ENCODE results near the gene TOM1L2. TPM values are rescaled to one million over a fixed set of nuclear protein-coding genes. Genes with fewer than 3 reads are reported as not detected.

TOM1L2 gene
- total RNA-seq, 1 experiment from 2014 or later: 34.2 TPM

GRCh38 chr17:17926036-17926435 lies 46.2 kb downstream of the TOM1L2 start:
- Mint-ChIP-seq H3K4me3 (ENCODE audit: unreplicated experiment) (no peak overlapping the region), H3K4me1 (ENCODE audit: insufficient read depth, unreplicated experiment) (peaks cover 22% of the 10 kb centered on the region), H3K27ac (ENCODE audit: low read depth, unreplicated experiment) (no peak overlapping the region), H3K36me3 (ENCODE audit: insufficient read depth, unreplicated experiment) (peaks cover 5% of the 10 kb centered on the region), H3K27me3 (ENCODE audit: insufficient read depth, unreplicated experiment) (no peaks in the 10 kb centered on the region), H3K9me3 (ENCODE audit: unreplicated experiment) (no peaks in the 10 kb centered on the region)
- BruUV-seq (replicated peaks): no TSS peak
- intact Hi-C loops (cut with micrococcal nuclease): no loop called here
- no peak for TF ChIP-seq CTCF (IDR thresholded peaks at IDR 0.05; ENCODE audit: unreplicated experiment)
- ChIA-PET CTCF (interaction anchor here (0.6 to 1.1 kb wide), 3 partner anchors 8 to 628 kb away, joined by 3 to 7 read pairs (median 4); no protein-coding TSS in a partner anchor), POLR2A (no interaction called here)
- DNase-seq (ENCODE audit: unreplicated experiment): no peak

GRCh38 chr17:17924857-17925250 lies 47.3 kb downstream of the TOM1L2 start:
- DNase-seq (ENCODE audit: unreplicated experiment): no peak
- H3K4me3 Mint-ChIP-seq (ENCODE audit: unreplicated experiment): no peak overlapping the region
- H3K27me3 Mint-ChIP-seq (ENCODE audit: insufficient read depth, unreplicated experiment): no peaks in the 10 kb centered on the region
- no TSS peak for BruUV-seq (replicated peaks)
- H3K9me3 Mint-ChIP-seq (ENCODE audit: unreplicated experiment): no peaks in the 10 kb centered on the region
- peaks cover 5% of the 10 kb centered on the region for H3K36me3 Mint-ChIP-seq (ENCODE audit: insufficient read depth, unreplicated experiment)
- H3K4me1 Mint-ChIP-seq (ENCODE audit: insufficient read depth, unreplicated experiment): peaks cover 24% of the 10 kb centered on the region
- intact Hi-C loops (cut with micrococcal nuclease): no loop called here
- peak overlapping the region; percentile 54 for H3K27ac Mint-ChIP-seq (ENCODE audit: low read depth, unreplicated experiment)
- ChIA-PET CTCF (interaction anchor here (0.6 to 1.1 kb wide), 5 partner anchors 9 to 167 kb away, joined by 3 to 7 read pairs (median 4); no protein-coding TSS in a partner anchor), POLR2A (interaction anchor here (1.2 kb wide), 1 partner anchor 8 kb away, joined by 4 read pairs; no protein-coding TSS in a partner anchor)
- no peak for TF ChIP-seq CTCF (IDR thresholded peaks at IDR 0.05; ENCODE audit: unreplicated experiment)

- Mint-ChIP-seq H3K4me1 (ENCODE audit: insufficient read depth, unreplicated experiment) (peaks cover 24% of the 10 kb centered on the region), H3K27ac (ENCODE audit: low read depth, unreplicated experiment) (peak overlapping the region; percentile 54), H3K36me3 (ENCODE audit: insufficient read depth, unreplicated experiment) (peaks cover 2% of the 10 kb centered on the region), H3K4me3 (ENCODE audit: unreplicated experiment) (no peak overlapping the region), H3K27me3 (ENCODE audit: insufficient read depth, unreplicated experiment) (no peaks in the 10 kb centered on the region), H3K9me3 (ENCODE audit: unreplicated experiment) (no peaks in the 10 kb centered on the region)
- TF ChIP-seq CTCF (IDR thresholded peaks at IDR 0.05; ENCODE audit: unreplicated experiment): no peak
- BruUV-seq (replicated peaks): no TSS peak
- CTCF ChIA-PET: interaction anchor here (0.6 to 1.1 kb wide), 3 partner anchors 12 to 33 kb away, joined by 3 to 6 read pairs (median 3); no protein-coding TSS in a partner anchor
- intact Hi-C loops (cut with micrococcal nuclease): no loop called here
- DNase-seq (ENCODE audit: unreplicated experiment): no peak
- POLR2A ChIA-PET: interaction anchor here (0.7 to 1.2 kb wide), 3 partner anchors 9 to 1278 kb away, joined by 3 to 4 read pairs (median 3); no protein-coding TSS in a partner anchor
Measured at GRCh38 chr17:17924131-17924856, 47.9 kb downstream of the TOM1L2 start.

GRCh38 chr17:17922070-17922614 lies 50.1 kb downstream of the TOM1L2 start:
- no peak for TF ChIP-seq CTCF (IDR thresholded peaks at IDR 0.05; ENCODE audit: unreplicated experiment)
- intact Hi-C loops (cut with micrococcal nuclease): no loop called here
- Mint-ChIP-seq H3K4me1 (ENCODE audit: insufficient read depth, unreplicated experiment) (peaks cover 24% of the 10 kb centered on the region), H3K27me3 (ENCODE audit: insufficient read depth, unreplicated experiment) (no peaks in the 10 kb centered on the region), H3K27ac (ENCODE audit: low read depth, unreplicated experiment) (peak overlapping the region; percentile 84), H3K4me3 (ENCODE audit: unreplicated experiment) (no peak overlapping the region), H3K36me3 (ENCODE audit: insufficient read depth, unreplicated experiment) (no peaks in the 10 kb centered on the region), H3K9me3 (ENCODE audit: unreplicated experiment) (no peaks in the 10 kb centered on the region)
- no peak for DNase-seq (ENCODE audit: unreplicated experiment)
- ChIA-PET CTCF (interaction anchor here (0.6 to 2.1 kb wide), 6 partner anchors 10 to 242 kb away, joined by 3 to 21 read pairs (median 6); no protein-coding TSS in a partner anchor), POLR2A (interaction anchor here (0.8 to 2.8 kb wide), 10 partner anchors 9 to 107 kb away, joined by 3 to 9 read pairs (median 3); partner anchors contain the start of genes DRC3 and TOM1L2)
- no TSS peak for BruUV-seq (replicated peaks)

Data from MCF 10A (cell line).